Peyer's patch (tissue), 4 donors: ENCODE data around the gene CTLA4.

Source experiments
- CTCF ChIP-seq, 6 experiments: fragments of 450-650 bp in 4 of 6; fragments of 200-600 bp in 2 of 6; sonication (generic) in 1 of 6; IDR thresholded peaks; one replicate each; pipeline ENCODE4 v1.5.1; 2017 to 2019; ENCODE audit warnings: antibody characterized with exemption in 6 of 6, mild to moderate bottlenecking in 3 of 6, moderate library complexity in 1 of 6
- POLR2A ChIP-seq, 2 donors: fragments of 450-650 bp; IDR thresholded peaks; one replicate each; pipeline ENCODE4 v1.5.1; 2017; ENCODE audit warnings: antibody characterized with exemption in 2 of 2, mild to moderate bottlenecking in 2 of 2, moderate library complexity in 2 of 2

DNA sequence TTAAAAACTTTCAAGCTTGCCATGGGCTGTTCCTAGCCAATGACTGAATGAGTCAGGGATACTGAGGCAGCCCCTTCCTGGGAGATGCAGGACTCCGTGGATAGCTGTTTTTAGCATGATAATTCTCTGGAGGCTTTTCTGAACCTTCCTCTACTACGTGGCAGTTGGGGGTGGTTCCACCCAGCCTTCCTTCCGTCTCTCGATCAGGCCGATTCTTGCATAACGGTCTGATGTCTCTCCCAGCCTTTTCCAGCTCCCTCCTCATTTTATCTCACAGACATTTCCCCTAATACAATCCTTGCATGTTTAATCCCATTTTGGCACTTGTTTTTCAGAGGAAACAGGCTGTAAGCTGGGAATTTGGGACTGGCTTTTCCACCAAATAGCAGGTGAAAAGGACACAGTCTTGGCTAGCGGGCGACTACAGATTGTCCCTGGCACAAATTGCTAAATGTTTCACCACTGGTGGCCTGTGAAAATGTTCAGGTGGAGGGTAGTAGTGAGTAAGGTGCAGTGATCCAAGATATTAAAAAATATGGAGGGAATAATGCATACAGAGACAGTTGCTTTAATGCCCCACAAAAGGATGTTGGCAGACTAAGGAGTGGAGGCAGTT is 21.0 kb upstream of the CTLA4 start:
- TF ChIP-seq POLR2A (IDR thresholded peaks at IDR 0.05) = no peak
- no peak for TF ChIP-seq CTCF (IDR thresholded peaks at IDR 0.05)
